ENCODE measurements around the gene MTUS2. TPM values are rescaled to one million over a fixed set of nuclear protein-coding genes. Genes with fewer than 3 reads are reported as not detected.

The MTUS2 gene
- total RNA-seq, 2 donors from 2014 or later = not detected

DNA sequence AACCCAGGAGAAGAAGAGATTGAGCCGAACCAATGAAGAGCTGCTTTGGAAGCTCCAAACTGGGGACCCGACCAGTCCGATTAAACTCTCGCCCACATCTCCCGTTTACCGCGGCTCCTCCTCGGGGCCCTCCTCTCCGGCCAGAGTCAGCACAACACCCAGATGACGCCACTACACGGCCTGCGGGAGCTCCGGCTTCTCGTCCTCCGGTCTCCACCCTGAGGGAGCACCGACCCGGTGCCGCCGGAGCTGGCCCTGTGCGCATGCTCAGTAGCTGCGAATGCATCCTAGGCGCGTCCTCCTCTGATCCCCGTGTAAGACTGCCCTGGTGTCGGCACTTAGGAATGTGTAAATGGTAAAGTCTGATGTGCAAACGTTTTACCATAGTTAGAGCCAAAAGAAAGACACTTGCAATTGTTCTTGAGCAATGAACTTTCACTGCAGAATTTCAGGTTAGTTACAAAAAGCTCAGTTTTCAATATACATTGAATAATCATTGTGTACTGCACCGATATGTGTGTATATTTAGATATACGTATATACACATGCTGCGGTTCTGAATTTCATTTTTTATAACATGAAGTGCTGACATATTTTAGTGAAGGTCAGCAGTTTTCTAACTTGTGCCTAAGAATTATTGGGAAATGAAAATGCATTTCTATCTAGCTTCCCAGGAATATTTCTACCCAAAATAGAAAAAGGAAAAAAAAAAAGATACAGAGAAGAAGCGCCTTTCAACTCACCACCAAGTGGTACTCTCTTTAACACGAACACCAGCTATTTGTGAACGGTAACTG is 683.1 kb downstream of the MTUS2 start:
- ATAC-seq (no peak), DNase-seq (ENCODE audit: low spot score in 2 of 2) (no peak)
- no peaks in the 10 kb centered on the region for H3K36me3 Mint-ChIP-seq
- no peak overlapping the region for H3K27ac Mint-ChIP-seq
- no peaks in the 10 kb centered on the region for H3K9me3 Mint-ChIP-seq

DNA sequence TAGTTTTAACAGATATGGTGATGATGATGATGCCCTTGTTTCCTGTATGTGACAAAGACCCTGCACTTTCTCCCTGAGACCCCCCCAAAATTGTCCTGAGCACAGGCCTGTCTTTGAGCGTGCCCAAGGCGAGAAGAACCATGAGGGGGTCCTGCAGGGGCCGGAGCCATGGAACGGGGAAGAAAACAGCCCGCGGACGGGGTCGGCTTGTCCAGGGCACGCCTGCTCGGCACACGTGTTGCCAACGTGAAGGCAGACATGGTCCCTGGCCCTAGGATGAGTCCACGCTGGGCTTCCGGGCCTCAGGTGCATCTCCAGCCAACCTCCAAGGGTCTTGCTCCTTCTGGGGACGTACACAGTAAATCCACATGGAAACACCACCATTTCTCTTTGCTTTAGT is 684.6 kb downstream of the MTUS2 start:
- no peaks in the 10 kb centered on the region for H3K36me3 Mint-ChIP-seq
- H3K27ac Mint-ChIP-seq = no peak overlapping the region
- ATAC-seq = no peak
- DNase-seq (ENCODE audit: low spot score in 2 of 2) = no peak
- no peaks in the 10 kb centered on the region for H3K9me3 Mint-ChIP-seq

DNA sequence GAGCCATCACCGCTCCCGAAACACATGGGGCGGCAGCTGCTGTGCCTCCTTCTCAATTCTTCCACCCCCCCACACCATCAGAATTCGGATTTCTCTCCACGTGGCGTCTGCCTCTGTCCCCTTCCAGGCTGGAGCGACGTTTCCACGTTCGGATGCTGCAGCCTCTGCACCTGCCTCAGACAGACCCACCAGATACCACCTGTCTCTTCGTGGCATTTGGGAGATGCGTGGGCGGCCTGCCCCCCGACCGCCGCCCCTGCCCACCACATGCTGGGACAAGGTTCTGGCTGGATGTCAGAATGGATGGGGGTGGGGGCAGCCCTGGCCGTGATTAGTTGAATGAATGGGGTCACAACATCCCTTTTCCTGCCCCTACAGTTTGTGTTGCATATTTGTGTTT is 685.4 kb downstream of the MTUS2 start:
- Mint-ChIP-seq H3K9me3 (no peaks in the 10 kb centered on the region), H3K36me3 (no peaks in the 10 kb centered on the region), H3K27ac (no peak overlapping the region)
- DNase-seq (ENCODE audit: low spot score in 2 of 2) (no peak), ATAC-seq (no peak)

DNA sequence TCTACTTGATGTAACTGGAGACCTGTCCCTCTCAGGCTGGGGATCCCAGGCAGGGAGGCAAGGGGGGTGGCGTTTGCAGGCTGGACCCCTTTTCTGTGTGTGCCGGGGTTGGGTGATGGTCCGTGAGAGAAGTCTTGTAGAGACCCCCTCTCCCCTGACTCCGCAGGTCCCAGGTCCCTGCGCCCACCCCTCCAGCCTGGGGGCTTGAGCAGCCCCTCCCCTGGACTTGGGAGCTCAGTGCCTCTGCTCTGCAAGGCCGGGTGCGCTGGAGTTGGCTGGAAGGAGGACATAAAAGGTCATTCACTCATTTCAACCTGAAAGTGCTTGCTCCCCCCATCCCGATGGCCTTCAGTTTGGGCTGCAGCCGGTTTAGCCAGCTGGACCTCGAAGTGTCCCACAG is 685.8 kb downstream of the MTUS2 start:
- ATAC-seq (no peak), DNase-seq (ENCODE audit: low spot score in 2 of 2) (no peak)
- Mint-ChIP-seq H3K27ac (no peak overlapping the region), H3K9me3 (no peaks in the 10 kb centered on the region), H3K36me3 (no peaks in the 10 kb centered on the region)

DNA sequence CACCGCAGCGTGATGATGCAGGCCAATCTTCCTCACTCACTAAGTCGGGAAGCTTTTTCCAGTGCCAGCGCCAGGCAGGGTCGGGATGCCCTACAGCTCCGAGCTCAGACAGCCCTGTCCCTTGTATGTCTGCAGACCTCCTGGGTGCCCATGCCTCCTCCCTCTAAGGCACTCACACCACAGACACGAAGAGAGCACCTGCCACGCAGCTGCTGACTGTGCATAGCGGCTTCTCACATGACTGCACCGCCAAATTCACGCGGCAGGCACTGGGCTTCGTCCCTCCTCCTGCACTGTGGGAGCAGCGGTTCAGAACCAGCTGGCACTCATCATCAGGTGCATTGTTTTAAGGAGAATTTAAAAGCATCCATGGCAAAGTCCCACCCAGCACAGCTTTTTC is 687.2 kb downstream of the MTUS2 start:
- no peak for DNase-seq (ENCODE audit: low spot score in 2 of 2)
- peak overlapping the region in 1 of 2 donors; percentile 60 for H3K27ac Mint-ChIP-seq
- H3K36me3 Mint-ChIP-seq = no peaks in the 10 kb centered on the region
- H3K9me3 Mint-ChIP-seq = no peaks in the 10 kb centered on the region
- ATAC-seq = no peak

DNA sequence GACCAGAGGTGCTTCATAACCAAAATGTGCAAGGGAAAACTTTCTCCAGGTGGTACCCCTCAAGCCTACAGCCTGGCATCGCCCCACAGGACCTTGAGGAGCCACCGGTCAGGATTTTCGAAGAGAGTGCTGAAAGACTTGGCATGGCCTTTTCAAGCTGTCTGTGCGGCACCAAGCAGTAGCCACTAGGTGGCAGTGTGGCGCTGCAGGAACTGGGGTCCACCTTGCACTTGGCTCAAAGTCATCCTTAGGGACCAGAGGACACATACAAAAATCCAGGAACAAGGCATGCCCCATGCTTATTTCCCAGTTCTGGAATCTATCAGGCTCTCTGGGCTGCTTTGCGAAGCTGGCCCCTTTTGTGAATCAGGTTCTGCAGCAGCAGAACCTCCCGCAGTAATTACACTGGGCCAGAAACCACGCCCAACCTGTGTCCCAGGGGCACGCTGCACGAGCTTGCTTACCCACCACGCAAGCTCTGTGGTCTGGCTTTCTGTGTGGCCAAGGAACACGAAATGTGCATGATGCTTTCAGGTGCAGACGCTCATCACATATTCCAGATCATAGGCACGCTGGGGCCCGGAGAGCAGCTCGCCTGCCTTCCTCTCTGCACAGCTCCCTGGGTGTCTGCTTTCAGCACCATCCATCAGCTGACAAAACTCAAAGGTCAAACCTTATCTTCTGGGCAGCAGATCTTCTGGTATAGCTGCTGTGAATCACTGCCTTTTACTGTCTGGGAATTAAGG is 688.2 kb downstream of the MTUS2 start:
- Mint-ChIP-seq H3K36me3 (peaks cover 0 to under 1% of the 10 kb centered on the region in 2 donors), H3K27ac (peak overlapping the region in 1 of 2 donors; percentile 60), H3K9me3 (no peaks in the 10 kb centered on the region)
- ATAC-seq = peak; percentile 69 to 75
- DNase-seq (ENCODE audit: low spot score in 2 of 2) = peak; percentile 71 to 78

DNA sequence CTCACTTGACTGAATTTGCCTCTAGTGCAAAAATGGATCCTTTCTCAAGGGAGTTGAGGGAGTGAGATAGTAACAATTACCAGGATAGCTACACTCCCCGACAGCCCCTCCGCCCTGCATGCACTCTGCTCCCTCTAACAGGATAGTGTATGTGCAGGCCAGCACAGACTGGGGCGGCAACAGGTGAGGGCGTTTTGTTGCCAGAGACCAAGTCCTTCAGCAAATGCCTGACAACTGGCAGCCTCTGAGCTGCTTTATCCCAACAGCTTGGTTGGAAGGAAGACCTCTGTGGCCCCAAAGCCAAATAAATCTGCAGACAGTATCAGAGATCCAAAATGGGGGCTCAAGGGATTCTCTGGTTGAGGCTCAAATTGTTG is 688.7 kb downstream of the MTUS2 start:
- H3K36me3 Mint-ChIP-seq = peaks cover 0 to 6% of the 10 kb centered on the region in 2 donors

DNA sequence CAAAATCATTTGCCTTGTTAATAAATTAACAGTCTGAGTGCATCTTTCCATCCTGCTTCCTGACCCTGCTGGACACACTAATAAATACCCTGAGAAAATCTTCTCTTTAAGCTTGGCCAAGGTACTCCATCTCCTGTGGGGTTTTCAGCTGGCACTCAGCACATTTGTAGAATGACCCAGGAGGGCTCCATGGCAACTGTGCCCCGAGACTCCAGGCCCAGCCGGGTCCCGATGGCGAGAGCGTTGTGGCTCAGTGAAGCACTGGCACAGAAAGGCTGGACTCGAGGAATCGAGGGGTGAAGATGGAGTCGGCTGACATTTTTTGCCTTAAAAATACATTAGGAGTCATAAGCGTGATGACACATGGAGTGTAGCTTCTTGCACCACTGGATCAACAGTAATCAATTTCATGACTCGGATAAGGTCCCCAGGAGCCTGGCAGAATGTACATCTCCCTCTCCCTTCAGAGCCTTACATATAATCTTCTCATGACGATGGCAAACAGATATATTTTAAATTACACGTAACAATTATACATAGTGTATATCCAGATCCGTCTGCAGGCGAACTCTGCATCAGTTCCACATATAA is 690.0 kb downstream of the MTUS2 start:
- no peak overlapping the region for H3K27ac Mint-ChIP-seq
- no peaks in the 10 kb centered on the region for H3K9me3 Mint-ChIP-seq
- DNase-seq (ENCODE audit: low spot score in 2 of 2) (no peak), ATAC-seq (no peak)
- H3K36me3 Mint-ChIP-seq = peaks cover 0 to 6% of the 10 kb centered on the region in 2 donors

More for the DNA sequence above, 688.7 kb downstream of the MTUS2 start:
- DNase-seq (ENCODE audit: low spot score in 2 of 2) (no peak), ATAC-seq (no peak)
- H3K9me3 Mint-ChIP-seq = no peaks in the 10 kb centered on the region
- peak overlapping the region; percentile 33 to 52 for H3K27ac Mint-ChIP-seq

DNA sequence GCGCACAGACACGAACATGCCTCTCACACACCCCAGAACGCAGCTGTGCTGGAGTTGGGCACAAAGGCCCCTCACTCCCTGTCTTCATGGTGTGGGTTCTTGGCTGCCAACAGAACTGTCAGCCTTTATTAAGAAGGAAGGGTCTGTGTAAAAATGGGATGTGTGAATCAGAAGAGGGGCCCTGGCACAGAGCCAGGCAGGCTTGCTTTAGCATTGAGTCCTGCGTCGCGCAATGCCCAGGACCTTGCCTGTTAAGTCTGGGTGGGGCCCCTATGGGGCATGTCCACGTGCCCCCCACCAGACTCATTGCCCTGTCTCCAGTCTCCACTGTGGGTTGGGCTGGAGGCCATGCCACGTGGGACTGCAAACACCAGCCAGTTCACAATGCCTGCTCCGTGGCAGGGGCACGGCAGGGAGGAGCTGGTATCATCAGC is 690.5 kb downstream of the MTUS2 start:
- Mint-ChIP-seq H3K9me3 (no peaks in the 10 kb centered on the region), H3K36me3 (peaks cover 0 to 6% of the 10 kb centered on the region in 2 donors), H3K27ac (peak overlapping the region in 1 of 2 donors; percentile 55)
- ATAC-seq (no peak), DNase-seq (ENCODE audit: low spot score in 2 of 2) (no peak)

DNA sequence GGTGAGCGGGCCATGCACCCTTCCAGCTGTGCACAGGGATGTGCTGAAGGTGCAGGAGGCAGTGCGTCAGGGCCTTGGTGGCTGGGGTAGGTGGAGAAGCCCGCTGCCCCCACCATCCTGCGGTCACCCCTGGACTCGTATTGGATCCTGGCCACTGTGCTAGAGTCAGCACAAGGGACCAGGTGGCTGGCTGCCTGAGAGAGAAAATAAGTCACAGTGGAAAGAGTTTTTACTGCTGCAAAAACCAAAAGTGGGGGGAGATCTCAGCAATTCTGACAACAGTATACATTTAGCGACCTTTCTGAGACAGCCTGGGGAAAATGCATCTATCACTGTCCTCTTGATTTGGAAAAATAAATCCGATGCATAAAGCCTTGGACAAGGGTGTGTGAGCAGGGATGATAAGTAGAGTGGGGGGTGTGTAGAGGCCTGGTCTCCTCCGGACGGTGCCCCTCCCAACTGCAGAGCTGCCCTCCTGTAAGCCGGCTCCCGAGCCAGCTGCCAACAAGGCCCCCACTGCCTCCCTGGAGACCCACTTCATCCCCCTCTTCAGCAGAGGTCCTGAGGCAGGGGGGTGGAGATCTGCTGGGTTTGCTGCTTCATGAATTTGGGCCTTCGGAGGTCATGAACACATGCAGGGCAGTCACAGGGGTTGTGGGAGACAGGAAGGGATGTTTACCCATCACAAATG is 691.1 kb downstream of the MTUS2 start:
- Mint-ChIP-seq H3K36me3 (peaks cover 0 to 6% of the 10 kb centered on the region in 2 donors), H3K27ac (peak overlapping the region; percentile 55 to 78), H3K9me3 (no peaks in the 10 kb centered on the region)
- no peak for ATAC-seq
- DNase-seq (ENCODE audit: low spot score in 2 of 2) = no peak

DNA sequence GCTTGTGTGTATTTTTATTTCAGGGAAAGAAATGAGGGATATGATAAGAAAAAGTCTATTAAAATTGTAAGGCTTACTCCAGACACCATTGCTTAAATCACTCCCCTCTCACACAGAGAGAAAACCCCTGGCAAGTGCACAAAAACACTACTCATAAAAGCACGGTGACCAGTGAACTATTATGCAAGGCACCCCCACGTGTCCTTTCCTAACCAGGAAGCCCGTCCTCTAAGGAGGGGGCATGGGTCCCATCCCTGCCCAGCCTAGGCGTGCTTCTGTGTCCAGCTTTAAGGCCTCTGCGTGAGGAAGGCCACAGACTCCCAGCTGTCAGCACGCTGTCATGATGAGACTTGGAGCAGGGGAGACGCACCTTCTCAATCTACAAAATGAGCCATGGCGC is 691.8 kb downstream of the MTUS2 start:
- no peak for ATAC-seq
- no peak for DNase-seq (ENCODE audit: low spot score in 2 of 2)
- Mint-ChIP-seq H3K36me3 (peaks cover 0 to 6% of the 10 kb centered on the region in 2 donors), H3K9me3 (no peaks in the 10 kb centered on the region), H3K27ac (peak overlapping the region; percentile 55 to 78)

DNA sequence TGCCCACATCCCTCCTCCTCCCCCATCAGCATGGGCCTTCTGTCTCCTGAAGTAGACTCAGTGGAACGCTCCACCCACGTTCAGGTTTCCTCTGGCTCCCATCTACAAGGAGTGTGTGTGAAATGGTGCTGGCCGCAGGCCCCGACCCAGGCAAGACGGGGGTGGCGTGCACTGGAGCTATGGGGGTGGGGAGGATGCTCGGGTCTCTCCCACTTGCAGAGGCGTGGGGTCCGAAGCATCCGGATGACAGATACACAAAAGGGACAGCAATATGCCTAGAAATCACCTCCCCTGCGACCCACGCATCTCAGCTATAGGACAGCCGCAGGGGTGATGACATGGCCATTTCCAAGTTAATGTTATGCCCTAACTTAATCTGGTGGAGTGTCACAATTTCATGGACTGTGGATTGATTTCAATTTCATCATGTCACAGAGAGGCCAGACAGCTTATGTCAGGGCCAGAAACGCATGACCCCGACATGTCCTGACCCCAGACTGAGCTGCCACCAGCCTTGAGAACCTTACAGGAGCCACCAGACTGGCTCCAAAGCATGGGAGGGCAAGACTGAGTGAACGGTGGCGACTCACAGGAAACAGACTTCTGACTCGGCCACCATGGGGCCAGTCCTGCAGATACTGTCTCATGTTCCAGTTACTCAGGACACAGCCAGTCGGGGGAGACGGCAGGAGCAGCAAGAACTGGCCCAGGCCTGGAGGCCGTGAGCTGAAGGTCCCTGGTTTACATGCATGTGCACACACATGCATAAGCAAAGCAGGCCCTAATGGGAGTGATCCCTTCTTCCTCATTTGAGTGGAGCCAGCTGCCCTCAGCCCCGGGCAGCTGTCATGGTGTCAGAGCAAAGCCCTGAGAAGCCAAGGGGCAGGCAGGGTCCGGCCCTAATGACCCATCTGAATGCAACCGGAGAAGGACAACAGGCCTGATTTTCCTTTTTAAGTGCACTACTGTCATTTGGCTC is 693.2 kb downstream of the MTUS2 start:
- peaks cover 6% of the 10 kb centered on the region in 2 donors for H3K36me3 Mint-ChIP-seq
- peak in 1 of 2 donors; percentile 48 for ATAC-seq
- DNase-seq (ENCODE audit: low spot score in 2 of 2) = no peak
- H3K27ac Mint-ChIP-seq = peak overlapping the region; percentile 55 to 90
- H3K9me3 Mint-ChIP-seq = no peaks in the 10 kb centered on the region

DNA sequence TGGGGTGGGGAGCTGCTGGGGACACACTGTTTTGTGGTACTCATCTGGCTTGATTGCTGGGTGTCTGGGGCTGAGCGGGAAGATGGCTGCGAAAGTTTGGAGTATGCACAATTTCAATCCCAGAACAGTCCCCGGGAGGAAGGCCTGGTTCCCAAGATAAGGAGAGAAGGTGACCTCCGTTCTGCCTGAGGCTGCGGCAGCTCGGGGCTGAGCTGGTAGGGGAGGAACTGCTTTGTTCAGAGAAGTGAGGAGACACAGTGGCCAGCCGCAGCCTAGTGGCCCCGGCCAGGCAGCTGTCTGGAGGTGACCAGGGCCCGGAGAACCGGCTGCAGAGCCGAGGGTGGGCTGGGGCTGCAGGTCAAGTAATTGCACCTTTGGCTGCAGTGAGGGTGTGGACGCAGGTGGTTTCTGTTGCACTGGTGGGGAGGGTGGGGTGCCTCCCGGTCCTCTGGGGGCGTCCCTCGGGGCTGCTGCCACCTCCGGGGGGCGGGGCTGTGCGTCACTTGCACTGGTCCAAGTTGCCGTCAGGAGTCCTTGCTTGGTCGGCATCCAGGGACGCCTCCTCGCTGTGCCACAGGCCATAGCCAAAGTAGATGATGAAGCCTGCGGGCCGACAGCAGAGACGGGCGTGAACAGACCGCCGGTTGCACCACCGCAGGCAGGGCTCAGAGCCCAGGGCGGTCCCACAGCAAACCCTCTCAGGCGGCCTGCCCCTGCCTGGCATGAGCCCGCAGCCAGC is 694.0 kb downstream of the MTUS2 start:
- no peak for ATAC-seq
- H3K36me3 Mint-ChIP-seq = peaks cover 6% of the 10 kb centered on the region in 2 donors
- DNase-seq (ENCODE audit: low spot score in 2 of 2) = no peak
- H3K27ac Mint-ChIP-seq = peak overlapping the region; percentile 55 to 90
- no peaks in the 10 kb centered on the region for H3K9me3 Mint-ChIP-seq

DNA sequence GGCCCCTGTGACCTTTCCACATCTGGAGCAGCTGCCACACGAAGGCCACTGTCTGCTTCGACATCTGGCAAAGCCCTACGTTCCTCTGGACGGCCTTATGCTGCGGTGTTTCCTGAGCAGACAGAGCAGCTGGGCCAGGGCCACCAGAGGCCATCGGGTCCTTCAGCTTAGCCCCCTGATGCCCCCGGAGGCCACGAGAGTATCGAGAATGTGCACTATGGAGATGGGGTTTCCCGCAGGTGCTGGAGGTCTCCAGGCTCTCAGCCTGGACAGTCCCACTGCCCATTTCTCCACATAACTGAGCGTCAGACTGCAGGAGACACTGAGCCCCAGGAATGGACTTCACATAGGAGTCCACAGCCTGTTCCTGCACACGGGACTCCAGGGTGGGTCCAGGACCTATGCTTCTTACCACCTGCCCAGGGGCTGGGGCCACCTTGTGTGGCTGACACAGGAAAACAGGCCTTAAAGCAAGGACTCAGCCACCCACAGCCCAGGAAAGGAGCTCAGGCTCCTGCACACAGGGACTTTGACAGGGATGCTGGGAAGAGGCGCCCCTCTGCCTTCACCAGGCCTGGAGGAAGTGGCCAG is 694.7 kb downstream of the MTUS2 start:
- ATAC-seq = no peak
- peaks cover 6% of the 10 kb centered on the region in 2 donors for H3K36me3 Mint-ChIP-seq
- no peak for DNase-seq (ENCODE audit: low spot score in 2 of 2)
- H3K27ac Mint-ChIP-seq = no peak overlapping the region
- H3K9me3 Mint-ChIP-seq = no peaks in the 10 kb centered on the region

DNA sequence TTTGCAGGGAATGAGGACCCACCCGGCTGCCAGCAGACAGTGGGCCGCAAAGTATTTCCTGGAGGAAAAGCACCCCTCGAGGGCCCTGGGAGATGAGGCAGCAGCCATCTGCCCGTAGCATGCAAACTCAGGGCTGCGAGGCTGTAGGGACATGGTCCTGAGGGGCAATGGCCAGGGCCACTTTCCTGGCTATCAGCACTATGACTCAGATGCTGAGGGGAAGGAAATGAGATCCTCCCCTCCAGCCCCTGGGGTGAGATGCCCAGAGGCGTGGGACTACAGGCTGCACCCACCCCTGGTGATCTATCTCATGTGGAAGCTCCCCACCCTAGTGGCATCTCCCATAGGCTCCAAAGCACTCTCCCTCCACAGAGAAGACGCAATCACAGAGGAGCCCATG is 695.2 kb downstream of the MTUS2 start:
- ATAC-seq = no peak
- Mint-ChIP-seq H3K27ac (peak overlapping the region in 1 of 2 donors; percentile 27), H3K36me3 (peaks cover 6% of the 10 kb centered on the region in 2 donors), H3K9me3 (no peaks in the 10 kb centered on the region)
- DNase-seq (ENCODE audit: low spot score in 2 of 2) = no peak
